Thymus (tissue), 14 donors: Measurements from ENCODE around the gene ZNF26. TPM values are rescaled to one million over a fixed set of nuclear protein-coding genes. Genes with fewer than 3 reads are reported as not detected.
"Not testable (repeated sequence)": the region's sequence is repeated elsewhere in the genome, so short reads cannot be mapped to it uniquely, and the experiment has no call there.

Experiments used
- DNase-seq, 9 donors: peaks; one replicate each; pipeline ENCODE4 v3.0.0-alpha.2; 2013; ENCODE audit warnings: low spot score in 9 of 9, low read depth in 6 of 9, missing footprints in 1 of 9
- H3K27ac ChIP-seq, 2 donors: one replicate each; pipeline ENCODE4 v1.5.1; 2013; ENCODE audit warnings: control low read depth in 1 of 2, low read depth in 1 of 2, low read length in 1 of 2, mild to moderate bottlenecking in 1 of 2, moderate library complexity in 1 of 2
- H3K27me3 ChIP-seq, 2 donors: one replicate each; pipeline ENCODE4 v1.5.1; 2013; ENCODE audit warnings: low read length in 1 of 2; ENCODE audit not compliant: control insufficient read depth in 2 of 2, insufficient read depth in 1 of 2
- H3K36me3 ChIP-seq, 2 donors: one replicate each; pipeline ENCODE4 v1.5.1; 2013; ENCODE audit warnings: low read length in 1 of 2, mild to moderate bottlenecking in 1 of 2, moderate library complexity in 1 of 2; ENCODE audit not compliant: control insufficient read depth in 2 of 2, insufficient read depth in 2 of 2
- H3K4me1 ChIP-seq, 2 donors: one replicate each; pipeline ENCODE4 v1.5.1; 2013; ENCODE audit warnings: low read length in 2 of 2; ENCODE audit not compliant: control insufficient read depth in 2 of 2, insufficient read depth in 2 of 2
- H3K4me3 ChIP-seq, 2 donors: one replicate each; pipeline ENCODE4 v1.5.1; 2013; ENCODE audit warnings: low read length in 2 of 2, control low read depth in 1 of 2, mild to moderate bottlenecking in 1 of 2
- H3K9me3 ChIP-seq, 2 donors: one replicate each; pipeline ENCODE4 v1.5.1; 2013; ENCODE audit warnings: low read length in 1 of 2, mild to moderate bottlenecking in 1 of 2; ENCODE audit not compliant: control insufficient read depth in 2 of 2, insufficient read depth in 1 of 2
- WGBS: extraction: QIAGEN DNeasy Blood & Tissue Kit; methylation state at CpG from one replicate; pipeline ENCODE4 v1.1.7; 2013; 5-methylcytosine and 5-hydroxymethylcytosine counted together
- long read RNA-seq, 10 donors: transcript quantifications; one replicate each; lab custom pipeline, GENCODE V29; 2026
- polyA plus RNA-seq: library from polyadenylated mRNA; stranded (reverse); fragments of 200-250 nt; gene quantifications from one replicate; pipeline ENCODE4 v1.2.3, GENCODE V29; 2013
- total RNA-seq: library from RNA; stranded (reverse); fragments of 120-200 nt; gene quantifications from one replicate; pipeline ENCODE4 v1.2.4, GENCODE V29; 2013
- donor health status: healthy.

ZNF26 gene
- total RNA-seq: 9.7 TPM
- polyA plus RNA-seq: 9.0 TPM
- long read RNA-seq, donor 1: 0 reads
- long read RNA-seq, donor 2: 0 reads
- long read RNA-seq, donor 3, full-length matches to known transcripts: 2 of 2 reads
- long read RNA-seq, donor 3, partial matches to known transcripts: 0 of 2 reads
- long read RNA-seq, donor 3, other reads (novel, unspliced or antisense): 0 of 2 reads
- long read RNA-seq, donor 4, full-length matches to known transcripts: 1 of 1 reads
- long read RNA-seq, donor 4, partial matches to known transcripts: 0 of 1 reads
- long read RNA-seq, donor 4, other reads (novel, unspliced or antisense): 0 of 1 reads
- long read RNA-seq, donor 5: 0 reads
- long read RNA-seq, donor 6, full-length matches to known transcripts: 3 of 3 reads
- long read RNA-seq, donor 6, partial matches to known transcripts: 0 of 3 reads
- long read RNA-seq, donor 6, other reads (novel, unspliced or antisense): 0 of 3 reads
- long read RNA-seq, donor 7: 0 reads
- long read RNA-seq, donor 8: 0 reads
- long read RNA-seq, donor 9, full-length matches to known transcripts: 2 of 2 reads
- long read RNA-seq, donor 9, partial matches to known transcripts: 0 of 2 reads
- long read RNA-seq, donor 9, other reads (novel, unspliced or antisense): 0 of 2 reads
- long read RNA-seq, donor 10: 0 reads

DNA sequence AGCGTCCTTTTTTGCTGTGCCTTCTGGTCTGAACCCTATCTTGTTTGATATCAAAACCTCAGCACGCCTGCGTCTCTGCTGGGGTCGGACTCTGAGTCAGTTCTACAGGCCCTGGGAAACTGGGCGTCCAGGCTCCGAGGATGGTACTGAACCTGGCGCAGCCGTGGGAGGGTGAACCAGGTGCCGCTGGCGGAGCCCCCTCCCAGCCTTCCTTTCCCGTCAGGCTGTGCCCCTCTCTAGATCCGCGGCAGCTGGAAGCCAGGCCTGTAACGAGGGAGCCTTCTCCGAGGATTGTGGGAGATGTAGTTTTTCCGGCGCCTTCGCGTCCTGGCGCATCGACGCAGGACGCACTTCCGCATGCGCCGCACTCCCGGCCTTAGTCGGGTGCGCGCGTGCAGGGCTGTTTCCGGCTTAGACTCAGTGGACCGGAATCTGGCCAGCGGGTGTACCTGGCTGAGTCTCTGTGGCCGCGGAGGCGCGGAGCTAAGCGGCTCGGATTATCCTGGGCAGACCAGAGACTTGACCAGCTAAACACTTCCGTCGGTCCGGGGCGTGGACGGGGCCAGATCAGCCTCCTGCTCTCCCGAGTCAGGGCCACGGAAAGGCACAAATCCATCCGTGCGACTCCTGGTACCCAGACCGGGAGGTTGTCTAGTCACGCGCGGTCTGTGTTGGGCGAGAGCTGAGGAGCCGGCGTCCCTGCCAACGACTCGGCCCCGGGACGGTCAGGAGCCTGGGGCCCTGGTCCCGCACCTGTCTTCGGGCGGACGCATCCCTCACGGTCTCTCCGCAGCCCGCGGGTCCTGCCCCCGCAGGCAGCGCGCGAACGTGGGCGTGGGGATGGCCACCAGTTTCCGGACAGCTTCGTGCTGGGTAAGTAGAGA, at the start of gene ZNF26:
Gene ZNF26, plus strand, starts transcription at position 367 of the 884 bp plus-strand sequence. Its CDS starts 474 bp downstream, at position 841.
- no peaks in the 10 kb centered on the region for H3K27me3 ChIP-seq
- WGBS: under 1% methylated on average over 76 of the region's 76 CpGs
- peaks cover 0 to 20% of the 10 kb centered on the region in 2 donors for H3K9me3 ChIP-seq
- peak; percentile 89 to 97 (median 94) for DNase-seq
- H3K4me3 ChIP-seq: peak within 1 kb of the TSS; percentile 63 to 96
- peaks cover 5 to 14% of the 10 kb centered on the region in 2 donors for H3K4me1 ChIP-seq
- peak within 1 kb of the TSS; percentile 80 to 90 for H3K27ac ChIP-seq
- peaks cover 3 to 6% of the 10 kb centered on the region in 2 donors for H3K36me3 ChIP-seq

DNA sequence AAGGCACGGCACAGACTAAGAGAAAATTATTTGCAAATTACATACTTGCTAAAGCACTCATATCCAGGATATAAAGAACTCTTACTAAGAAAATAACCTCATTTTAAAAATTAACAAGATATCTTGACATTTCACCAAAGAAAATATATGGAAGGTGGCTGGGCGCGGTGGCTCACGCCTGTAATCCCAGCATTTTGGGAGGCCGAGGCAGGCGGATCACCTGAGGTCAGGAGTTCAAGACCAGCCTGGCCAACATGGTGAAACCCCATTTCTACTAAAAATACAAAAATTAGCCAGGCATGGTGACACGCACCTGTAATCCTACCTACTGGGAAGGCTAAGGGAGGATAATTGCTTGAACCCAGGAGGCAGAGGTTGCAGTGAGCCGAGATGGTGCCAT, 49.2 kb upstream of the ZNF26 start:
- H3K27ac ChIP-seq, DNase-seq, H3K4me1 ChIP-seq, H3K27me3 ChIP-seq, H3K4me3 ChIP-seq: not testable (repeated sequence)
- H3K36me3 ChIP-seq: peaks cover 4 to 19% of the 10 kb centered on the region in 2 donors
- H3K9me3 ChIP-seq: peaks cover 19 to 51% of the 10 kb centered on the region in 2 donors
- WGBS: 97% methylated on average over 8 of the region's 8 CpGs

DNA sequence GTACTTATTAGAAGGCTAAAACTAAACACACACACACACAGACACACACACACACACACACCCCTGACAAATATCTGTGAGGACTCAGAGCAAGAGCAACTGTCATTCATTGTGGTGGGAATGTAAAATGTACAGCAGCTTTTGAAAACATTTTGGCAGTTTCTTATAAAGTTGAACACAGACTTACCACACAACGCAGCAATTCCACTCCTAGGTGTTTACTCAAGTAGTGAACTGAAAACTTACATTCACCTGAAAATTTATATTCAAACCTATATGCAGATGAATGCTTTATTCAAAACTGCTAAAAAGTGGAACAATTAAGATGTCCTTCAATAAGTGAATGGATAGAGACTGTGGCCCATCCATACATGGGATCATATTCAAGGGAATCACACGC, 48.7 kb upstream of the ZNF26 start:
- Histone ChIP-seq H3K27ac (no peak overlapping the region), H3K9me3 (peaks cover 23 to 53% of the 10 kb centered on the region in 2 donors), H3K36me3 (peaks cover 9 to 23% of the 10 kb centered on the region in 2 donors), H3K27me3 (no peaks in the 10 kb centered on the region), H3K4me3 (no peak overlapping the region), H3K4me1 (no peaks in the 10 kb centered on the region)
- DNase-seq: no peak
- WGBS: 96% methylated on average over 2 of the region's 2 CpGs

- not testable (repeated sequence) for H3K4me1 ChIP-seq, H3K4me3 ChIP-seq, H3K27ac ChIP-seq, H3K27me3 ChIP-seq, DNase-seq
- Histone ChIP-seq H3K36me3 (peaks cover 22 to 36% of the 10 kb centered on the region in 2 donors), H3K9me3 (peaks cover 33 to 60% of the 10 kb centered on the region in 2 donors)
- 96% methylated on average over 25 of the region's 25 CpGs for WGBS
Observed at GRCh38 chr12:132938807-132939206, 47.4 kb upstream of the ZNF26 start.

DNA sequence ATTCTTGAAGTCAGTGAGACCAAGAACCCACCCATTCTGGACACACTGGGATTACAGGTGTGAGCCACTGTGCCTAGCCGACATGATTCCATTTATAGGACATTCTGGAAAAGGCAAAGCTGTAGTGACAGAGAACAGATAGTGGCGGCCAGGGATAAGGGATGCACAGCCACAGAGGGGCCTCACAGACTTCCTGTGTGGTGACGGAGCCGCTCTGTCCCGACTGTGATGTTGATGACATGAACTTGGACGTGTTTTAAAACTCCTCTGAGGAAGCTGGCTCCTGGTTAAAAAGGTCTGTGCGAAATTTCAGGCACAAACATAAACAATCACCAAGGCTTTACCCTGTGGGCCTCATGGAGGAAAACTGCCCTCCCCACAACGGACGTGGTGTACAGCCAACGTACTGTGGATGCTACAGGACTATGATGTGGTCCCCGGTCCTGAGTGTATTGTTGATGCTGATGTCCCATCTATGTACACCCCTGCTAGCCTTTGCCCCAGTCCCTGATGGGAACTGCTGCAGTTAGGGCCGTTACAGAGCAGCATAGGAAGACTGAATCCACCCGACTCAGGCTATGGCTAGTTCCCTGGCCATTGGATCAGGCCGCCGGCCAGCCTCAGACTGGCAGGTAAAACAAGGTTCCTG, 46.0 kb upstream of the ZNF26 start:
- peaks cover 35 to 49% of the 10 kb centered on the region in 2 donors for H3K36me3 ChIP-seq
- H3K27me3 ChIP-seq: no peaks in the 10 kb centered on the region
- no peak overlapping the region for H3K4me3 ChIP-seq
- H3K27ac ChIP-seq: no peak overlapping the region
- peaks cover 33 to 54% of the 10 kb centered on the region in 2 donors for H3K9me3 ChIP-seq
- 99% methylated on average over 15 of the region's 15 CpGs for WGBS
- no peak for DNase-seq
- no peaks in the 10 kb centered on the region for H3K4me1 ChIP-seq

- 95% methylated on average over 34 of the region's 34 CpGs for WGBS
- Histone ChIP-seq H3K27me3 (no peaks in the 10 kb centered on the region), H3K27ac (no peak overlapping the region), H3K4me1 (no peaks in the 10 kb centered on the region), H3K36me3 (peaks cover 36 to 61% of the 10 kb centered on the region in 2 donors), H3K9me3 (peaks cover 37 to 63% of the 10 kb centered on the region in 2 donors), H3K4me3 (no peak overlapping the region)
- DNase-seq: no peak
Observed at GRCh38 chr12:132941336-132941954, 44.7 kb upstream of the ZNF26 start.

GRCh38 chr12:132942611-132943010, 43.6 kb upstream of the ZNF26 start:
- peaks cover 38 to 68% of the 10 kb centered on the region in 2 donors for H3K9me3 ChIP-seq
- no peak overlapping the region for H3K4me3 ChIP-seq
- H3K4me1 ChIP-seq: no peaks in the 10 kb centered on the region
- peaks cover 36 to 62% of the 10 kb centered on the region in 2 donors for H3K36me3 ChIP-seq
- H3K27ac ChIP-seq: no peak overlapping the region
- 98% methylated on average over 13 of the region's 13 CpGs for WGBS
- DNase-seq: no peak
- H3K27me3 ChIP-seq: no peaks in the 10 kb centered on the region

GRCh38 chr12:132945806-132946205, 40.4 kb upstream of the ZNF26 start:
- Histone ChIP-seq H3K27ac (no peak overlapping the region), H3K36me3 (peaks cover 46 to 77% of the 10 kb centered on the region in 2 donors), H3K4me1 (no peaks in the 10 kb centered on the region), H3K27me3 (no peaks in the 10 kb centered on the region), H3K4me3 (no peak overlapping the region), H3K9me3 (peaks cover 45 to 88% of the 10 kb centered on the region in 2 donors)
- over 99% methylated on average over 9 of the region's 9 CpGs for WGBS
- no peak for DNase-seq
